NB4 (cell line): ENCODE results near the gene SUDS3.

ENCODE experiments used
- DNase-seq: peaks from one replicate; pipeline ENCODE4 v3.0.0; 2010; ENCODE audit warnings: low read depth
- H3K4me3 ChIP-seq: one replicate; pipeline ENCODE4 v1.5.1; 2011; ENCODE audit warnings: mild to moderate bottlenecking, low read depth, low read length, moderate library complexity
- CTCF ChIP-seq: IDR thresholded peaks from one replicate; pipeline ENCODE4 v1.5.1; 2012; ENCODE audit warnings: low read depth, low read length
- MYC ChIP-seq: IDR thresholded peaks from 2 replicates; pipeline ENCODE4 v1.6.1; 2011; ENCODE audit warnings: low read depth, low read length
- POLR2A ChIP-seq: IDR thresholded peaks from 2 replicates; pipeline ENCODE4 v1.6.1; 2011; ENCODE audit warnings: mild to moderate bottlenecking; ENCODE audit not compliant: insufficient read length; ENCODE audit errors: extremely low read depth
- TF ChIP-seq, protein P1 (sequence below): IDR thresholded peaks from 2 replicates; pipeline ENCODE4 v1.6.1; 2011; ENCODE audit warnings: low read depth, low read length

SUDS3 gene

GRCh38 chr12:118361092-118361404 lies 15.3 kb upstream of the SUDS3 start:
- TF ChIP-seq, protein P1, sequence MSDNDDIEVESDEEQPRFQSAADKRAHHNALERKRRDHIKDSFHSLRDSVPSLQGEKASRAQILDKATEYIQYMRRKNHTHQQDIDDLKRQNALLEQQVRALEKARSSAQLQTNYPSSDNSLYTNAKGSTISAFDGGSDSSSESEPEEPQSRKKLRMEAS: no peak
- TF ChIP-seq CTCF: no peak
- no peak for TF ChIP-seq POLR2A
- TF ChIP-seq MYC: no peak
- H3K4me3 ChIP-seq: no peak overlapping the region
- DNase-seq: no peak

GRCh38 chr12:118361889-118362288 lies 14.5 kb upstream of the SUDS3 start:
- no peak overlapping the region for H3K4me3 ChIP-seq
- DNase-seq: peak; percentile 40
- TF ChIP-seq CTCF (no peak), MYC (no peak), POLR2A (no peak)
- TF ChIP-seq, protein P1: no peak

DNA sequence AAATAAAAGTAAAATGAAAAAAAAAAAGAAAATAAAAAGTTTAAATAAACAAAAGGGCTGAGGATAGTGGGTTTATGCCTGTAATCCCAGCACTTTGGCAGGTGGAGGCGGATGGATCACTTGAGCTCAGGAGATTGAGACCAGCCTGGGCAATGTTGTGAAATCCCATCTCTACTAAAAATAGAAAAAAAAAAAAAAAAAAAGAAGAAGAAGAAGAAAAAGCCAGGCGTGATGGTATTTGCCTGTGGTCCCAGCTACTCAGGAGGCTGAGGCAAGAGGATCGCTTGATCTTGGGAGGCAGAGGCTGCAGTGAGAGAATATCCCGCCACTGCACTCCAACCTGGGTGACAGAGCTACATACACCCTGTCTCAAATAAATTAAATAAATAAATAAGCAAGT lies 7.5 kb upstream of the SUDS3 start:
- TF ChIP-seq MYC (no peak), POLR2A (no peak), CTCF (no peak)
- TF ChIP-seq, protein P1: no peak
- peak; percentile 43 for DNase-seq
- no peak overlapping the region for H3K4me3 ChIP-seq

DNA sequence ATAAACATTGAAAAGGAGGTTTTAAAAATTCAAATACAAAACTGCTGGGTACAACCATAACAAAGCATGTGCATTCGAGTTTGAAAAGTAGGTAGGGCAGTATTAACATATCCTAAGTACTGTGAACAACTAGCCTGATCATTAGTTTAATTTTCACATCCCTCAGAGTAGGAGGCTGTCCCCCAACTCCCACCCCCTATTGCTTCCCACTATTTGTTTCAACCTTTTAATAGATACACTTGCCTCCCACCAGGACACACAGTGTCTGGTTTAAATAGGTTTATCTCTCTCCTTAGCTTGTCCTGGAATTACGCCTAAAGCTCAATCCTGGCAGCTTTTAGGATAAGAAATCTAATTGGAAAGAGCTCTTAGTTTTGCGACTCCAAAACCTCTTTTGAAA lies 5.8 kb upstream of the SUDS3 start:
- peak overlapping the region; percentile 80 for H3K4me3 ChIP-seq
- no peak for TF ChIP-seq MYC
- no peak for TF ChIP-seq POLR2A
- TF ChIP-seq CTCF: no peak
- TF ChIP-seq, protein P1: no peak
- DNase-seq: no peak

DNA sequence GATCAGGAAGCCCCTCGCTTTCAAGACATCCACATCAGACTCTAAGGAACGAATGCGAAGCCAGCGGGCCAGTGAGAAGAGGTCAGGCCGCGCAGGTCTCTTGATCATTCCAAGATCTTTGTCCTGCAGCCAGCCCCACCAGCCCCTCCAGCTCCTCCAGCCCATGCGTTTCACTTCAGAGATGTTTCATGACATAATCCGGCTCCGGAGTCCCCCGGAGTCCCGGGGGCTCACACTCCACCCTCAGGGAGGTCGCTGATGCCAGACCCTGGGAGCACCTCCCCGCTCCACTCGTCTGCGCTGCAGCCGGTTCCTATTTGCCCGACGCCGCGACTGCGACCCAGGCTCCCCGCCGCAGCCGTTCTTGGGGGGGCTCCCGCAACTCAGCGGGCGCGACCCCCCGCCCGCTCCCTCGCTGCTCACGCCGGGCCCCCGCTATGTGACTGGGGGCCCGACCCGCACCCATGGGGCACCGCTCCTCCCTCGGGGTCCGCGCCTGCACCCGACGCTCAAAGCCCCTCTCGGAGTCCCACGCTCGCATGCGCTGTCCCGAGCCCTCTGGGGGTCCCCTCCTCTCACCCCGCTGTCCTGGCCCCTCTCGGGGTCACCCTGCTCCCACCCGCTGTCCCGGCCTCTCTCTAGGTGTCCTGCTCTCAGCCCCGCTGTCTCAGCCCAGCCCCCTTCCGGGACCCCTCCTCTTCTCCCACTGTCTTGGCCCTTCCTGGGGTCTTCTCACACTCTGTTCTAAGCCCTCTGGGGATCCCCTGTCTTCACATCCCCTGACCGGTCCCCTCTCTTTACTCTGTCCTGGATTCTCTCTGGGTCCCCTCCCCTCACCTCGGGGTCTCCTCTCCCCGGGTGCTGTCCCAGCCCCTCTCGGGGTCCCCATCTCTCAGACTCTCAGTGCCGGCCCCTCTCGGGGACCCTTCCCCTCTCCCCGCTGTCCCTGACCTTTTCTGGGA lies 4.8 kb upstream of the SUDS3 start:
- peak; percentile 65 for DNase-seq

More for the DNA sequence above, 4.8 kb upstream of the SUDS3 start:
- TF ChIP-seq, protein P1: no peak
- TF ChIP-seq POLR2A (no peak), CTCF (no peak)
- peak overlapping the region; percentile 80 for H3K4me3 ChIP-seq
